ENCODE measurements around the gene DHH. TPM values are rescaled to one million over a fixed set of nuclear protein-coding genes. Genes with fewer than 3 reads are reported as not detected.

The DHH gene
- total and polyA plus RNA-seq, 9 of the 15 experiments (the other 6 are each of a cell fraction or from before 2014, with no cell fraction given) = 0.07 to 2.6 (median 0.54) TPM

DNA sequence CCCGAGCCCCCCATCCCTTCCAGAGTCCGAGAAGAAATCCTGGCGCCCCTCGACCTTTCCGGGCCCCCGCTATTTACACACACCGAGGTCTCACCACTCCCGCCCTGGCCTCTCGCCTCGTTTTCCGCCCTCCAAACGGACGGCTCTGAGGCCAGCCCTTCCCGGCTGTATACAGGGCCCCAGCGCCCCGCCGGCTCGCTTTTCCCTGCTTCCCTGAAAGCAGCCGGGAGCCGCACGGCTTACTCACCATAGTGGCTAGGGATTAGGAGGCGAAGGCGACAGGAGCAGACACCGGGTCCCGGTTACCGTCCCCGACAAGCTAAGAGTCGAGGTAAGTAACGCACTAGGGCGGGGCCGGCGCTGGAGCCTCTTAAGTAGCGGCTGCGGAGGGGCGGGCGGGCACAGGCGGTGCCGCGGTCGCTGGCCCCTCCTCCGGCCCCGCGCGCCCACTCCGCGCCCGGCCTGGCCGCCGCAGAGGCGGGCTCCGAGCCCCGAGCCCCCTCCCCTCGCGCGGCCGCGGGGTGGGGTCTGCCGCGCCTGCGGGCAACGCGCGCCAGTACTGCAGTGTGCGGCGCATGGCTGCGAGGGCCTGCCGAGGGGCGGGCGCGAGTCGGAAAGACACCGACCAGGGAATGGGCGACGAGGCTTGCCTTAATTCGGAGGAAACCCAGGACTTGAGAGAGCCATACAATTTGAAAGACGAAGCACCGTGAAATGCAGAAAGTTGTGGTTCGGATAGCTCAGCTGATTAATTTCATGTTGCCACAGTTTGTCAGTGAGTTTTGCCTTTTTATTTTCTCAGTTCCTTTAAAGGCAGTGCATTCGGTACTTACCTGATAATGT is 36.7 kb upstream of the DHH start, which contains the start of gene TUBA1B (continued):
- TF ChIP-seq, protein P1, sequence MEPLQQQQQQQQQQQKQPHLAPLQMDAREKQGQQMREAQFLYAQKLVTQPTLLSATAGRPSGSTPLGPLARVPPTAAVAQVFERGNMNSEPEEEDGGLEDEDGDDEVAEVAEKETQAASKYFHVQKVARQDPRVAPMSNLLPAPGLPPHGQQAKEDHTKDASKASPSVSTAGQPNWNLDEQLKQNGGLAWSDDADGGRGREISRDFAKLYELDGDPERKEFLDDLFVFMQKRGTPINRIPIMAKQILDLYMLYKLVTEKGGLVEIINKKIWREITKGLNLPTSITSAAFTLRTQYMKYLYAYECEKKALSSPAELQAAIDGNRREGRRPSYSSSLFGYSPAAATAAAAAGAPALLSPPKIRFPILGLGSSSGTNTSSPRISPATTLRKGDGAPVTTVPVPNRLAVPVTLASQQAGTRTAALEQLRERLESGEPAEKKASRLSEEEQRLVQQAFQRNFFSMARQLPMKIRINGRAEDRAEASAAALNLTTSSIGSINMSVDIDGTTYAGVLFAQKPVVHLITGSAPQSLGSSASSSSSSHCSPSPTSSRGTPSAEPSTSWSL (CRISPR knock-in tag; IDR thresholded peaks at IDR 0.05; ENCODE audit: borderline replicate concordance) = no peak
- no peak for TF ChIP-seq ZNF785 (CRISPR knock-in tag; IDR thresholded peaks at IDR 0.05)
- no peak for TF ChIP-seq ZNF143 (CRISPR knock-in tag; IDR thresholded peaks at IDR 0.05)
- TF ChIP-seq DPF2 (IDR thresholded peaks at IDR 0.05) = no peak
- peak; percentile 99 for TF ChIP-seq ZBTB7A (IDR thresholded peaks at IDR 0.05; ENCODE audit: borderline replicate concordance, control insufficient read depth, low read depth, low read length)
- TF ChIP-seq, protein P2, sequence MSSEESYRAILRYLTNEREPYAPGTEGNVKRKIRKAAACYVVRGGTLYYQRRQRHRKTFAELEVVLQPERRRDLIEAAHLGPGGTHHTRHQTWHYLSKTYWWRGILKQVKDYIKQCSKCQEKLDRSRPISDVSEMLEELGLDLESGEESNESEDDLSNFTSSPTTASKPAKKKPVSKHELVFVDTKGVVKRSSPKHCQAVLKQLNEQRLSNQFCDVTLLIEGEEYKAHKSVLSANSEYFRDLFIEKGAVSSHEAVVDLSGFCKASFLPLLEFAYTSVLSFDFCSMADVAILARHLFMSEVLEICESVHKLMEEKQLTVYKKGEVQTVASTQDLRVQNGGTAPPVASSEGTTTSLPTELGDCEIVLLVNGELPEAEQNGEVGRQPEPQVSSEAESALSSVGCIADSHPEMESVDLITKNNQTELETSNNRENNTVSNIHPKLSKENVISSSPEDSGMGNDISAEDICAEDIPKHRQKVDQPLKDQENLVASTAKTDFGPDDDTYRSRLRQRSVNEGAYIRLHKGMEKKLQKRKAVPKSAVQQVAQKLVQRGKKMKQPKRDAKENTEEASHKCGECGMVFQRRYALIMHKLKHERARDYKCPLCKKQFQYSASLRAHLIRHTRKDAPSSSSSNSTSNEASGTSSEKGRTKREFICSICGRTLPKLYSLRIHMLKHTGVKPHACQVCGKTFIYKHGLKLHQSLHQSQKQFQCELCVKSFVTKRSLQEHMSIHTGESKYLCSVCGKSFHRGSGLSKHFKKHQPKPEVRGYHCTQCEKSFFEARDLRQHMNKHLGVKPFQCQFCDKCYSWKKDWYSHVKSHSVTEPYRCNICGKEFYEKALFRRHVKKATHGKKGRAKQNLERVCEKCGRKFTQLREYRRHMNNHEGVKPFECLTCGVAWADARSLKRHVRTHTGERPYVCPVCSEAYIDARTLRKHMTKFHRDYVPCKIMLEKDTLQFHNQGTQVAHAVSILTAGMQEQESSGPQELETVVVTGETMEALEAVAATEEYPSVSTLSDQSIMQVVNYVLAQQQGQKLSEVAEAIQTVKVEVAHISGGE (CRISPR knock-in tag; IDR thresholded peaks at IDR 0.05) = no peak
- TF ChIP-seq, protein P3, sequence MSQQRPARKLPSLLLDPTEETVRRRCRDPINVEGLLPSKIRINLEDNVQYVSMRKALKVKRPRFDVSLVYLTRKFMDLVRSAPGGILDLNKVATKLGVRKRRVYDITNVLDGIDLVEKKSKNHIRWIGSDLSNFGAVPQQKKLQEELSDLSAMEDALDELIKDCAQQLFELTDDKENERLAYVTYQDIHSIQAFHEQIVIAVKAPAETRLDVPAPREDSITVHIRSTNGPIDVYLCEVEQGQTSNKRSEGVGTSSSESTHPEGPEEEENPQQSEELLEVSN (IDR thresholded peaks at IDR 0.05; ENCODE audit: borderline replicate concordance in 1 of 2, extremely low read depth in 1 of 2, insufficient read depth in 1 of 2, insufficient read length in 1 of 2, low read depth in 1 of 2, low read length in 1 of 2, poor library complexity in 1 of 2, severe bottlenecking in 1 of 2) = peak; percentile 93 to 97
- TF ChIP-seq ZNF3 (CRISPR knock-in tag; IDR thresholded peaks at IDR 0.05) = no peak
- TF ChIP-seq ZFP30 (CRISPR knock-in tag; IDR thresholded peaks at IDR 0.05; ENCODE audit: borderline replicate concordance) = no peak
- no peak for TF ChIP-seq TCF7 (IDR thresholded peaks at IDR 0.05; ENCODE audit: borderline replicate concordance)
- TF ChIP-seq SRSF9 (IDR thresholded peaks at IDR 0.05; ENCODE audit: borderline replicate concordance, low read depth, low read length) = no peak
- TF ChIP-seq, protein P4, sequence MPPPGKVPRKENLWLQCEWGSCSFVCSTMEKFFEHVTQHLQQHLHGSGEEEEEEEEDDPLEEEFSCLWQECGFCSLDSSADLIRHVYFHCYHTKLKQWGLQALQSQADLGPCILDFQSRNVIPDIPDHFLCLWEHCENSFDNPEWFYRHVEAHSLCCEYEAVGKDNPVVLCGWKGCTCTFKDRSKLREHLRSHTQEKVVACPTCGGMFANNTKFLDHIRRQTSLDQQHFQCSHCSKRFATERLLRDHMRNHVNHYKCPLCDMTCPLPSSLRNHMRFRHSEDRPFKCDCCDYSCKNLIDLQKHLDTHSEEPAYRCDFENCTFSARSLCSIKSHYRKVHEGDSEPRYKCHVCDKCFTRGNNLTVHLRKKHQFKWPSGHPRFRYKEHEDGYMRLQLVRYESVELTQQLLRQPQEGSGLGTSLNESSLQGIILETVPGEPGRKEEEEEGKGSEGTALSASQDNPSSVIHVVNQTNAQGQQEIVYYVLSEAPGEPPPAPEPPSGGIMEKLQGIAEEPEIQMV (tag; conservative IDR thresholded peaks at IDR 0.05; ENCODE audit: low read depth) = no peak
- no peak for TF ChIP-seq TCFL5 (CRISPR knock-in tag; conservative IDR thresholded peaks at IDR 0.05)
- no peak for TF ChIP-seq KLF10 (CRISPR knock-in tag; IDR thresholded peaks at IDR 0.05)
- TF ChIP-seq ZNF384 (IDR thresholded peaks at IDR 0.05; ENCODE audit: low read depth, low read length) = no peak
- TF ChIP-seq CAMTA2 (CRISPR knock-in tag; conservative IDR thresholded peaks at IDR 0.05) = no peak
- TF ChIP-seq, protein P5, sequence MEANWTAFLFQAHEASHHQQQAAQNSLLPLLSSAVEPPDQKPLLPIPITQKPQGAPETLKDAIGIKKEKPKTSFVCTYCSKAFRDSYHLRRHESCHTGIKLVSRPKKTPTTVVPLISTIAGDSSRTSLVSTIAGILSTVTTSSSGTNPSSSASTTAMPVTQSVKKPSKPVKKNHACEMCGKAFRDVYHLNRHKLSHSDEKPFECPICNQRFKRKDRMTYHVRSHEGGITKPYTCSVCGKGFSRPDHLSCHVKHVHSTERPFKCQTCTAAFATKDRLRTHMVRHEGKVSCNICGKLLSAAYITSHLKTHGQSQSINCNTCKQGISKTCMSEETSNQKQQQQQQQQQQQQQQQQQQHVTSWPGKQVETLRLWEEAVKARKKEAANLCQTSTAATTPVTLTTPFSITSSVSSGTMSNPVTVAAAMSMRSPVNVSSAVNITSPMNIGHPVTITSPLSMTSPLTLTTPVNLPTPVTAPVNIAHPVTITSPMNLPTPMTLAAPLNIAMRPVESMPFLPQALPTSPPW (CRISPR knock-in tag; IDR thresholded peaks at IDR 0.05) = peak; percentile 89
